HG02852 (cell line): ENCODE measurements around the gene DCLK1.
"Not testable (repeated sequence)": the region's sequence is repeated elsewhere in the genome, so short reads cannot be mapped to it uniquely, and the experiment has no call there.

Experiments used
- ATAC-seq: cut with Tn5 transposase; IDR thresholded peaks from one replicate; pipeline ENCODE4 v1.9.1; 2021; ENCODE audit warnings: mild to moderate bottlenecking, moderate library complexity; ENCODE audit not compliant: unreplicated experiment

The DCLK1 gene

GRCh38 chr13:36088463-36088862 lies 42.7 kb downstream of the DCLK1 start:
- ATAC-seq = no peak

- no peak for ATAC-seq
Measured at GRCh38 chr13:36088001-36088400, 43.2 kb downstream of the DCLK1 start.

- no peak for ATAC-seq
Measured at GRCh38 chr13:36086117-36086516, 45.1 kb downstream of the DCLK1 start.

GRCh38 chr13:36084131-36084530 lies 47.1 kb downstream of the DCLK1 start:
- no peak for ATAC-seq

- no peak for ATAC-seq
Measured at GRCh38 chr13:36082806-36083205, 48.4 kb downstream of the DCLK1 start.

- no peak for ATAC-seq
Measured at GRCh38 chr13:36082396-36082795, 48.8 kb downstream of the DCLK1 start.

GRCh38 chr13:36076211-36076610 lies 55.0 kb downstream of the DCLK1 start:
- no peak for ATAC-seq

- no peak for ATAC-seq
Measured at GRCh38 chr13:36074659-36075058, 56.5 kb downstream of the DCLK1 start.

GRCh38 chr13:36072152-36072935 lies 58.8 kb downstream of the DCLK1 start:
- ATAC-seq = no peak

- not testable (repeated sequence) for ATAC-seq
Measured at GRCh38 chr13:36070504-36071192, 60.5 kb downstream of the DCLK1 start.

GRCh38 chr13:36069881-36070366 lies 61.3 kb downstream of the DCLK1 start:
- ATAC-seq = no peak

GRCh38 chr13:36068991-36069390 lies 62.2 kb downstream of the DCLK1 start:
- ATAC-seq = no peak

- ATAC-seq = no peak
Measured at GRCh38 chr13:36068566-36068965, 62.6 kb downstream of the DCLK1 start.

- no peak for ATAC-seq
Measured at GRCh38 chr13:36067746-36068381, 63.3 kb downstream of the DCLK1 start.

GRCh38 chr13:36062249-36062648 lies 68.9 kb downstream of the DCLK1 start:
- ATAC-seq = no peak

GRCh38 chr13:36061621-36062020 lies 69.6 kb downstream of the DCLK1 start:
- ATAC-seq = no peak

- no peak for ATAC-seq
Measured at GRCh38 chr13:36061054-36061453, 70.1 kb downstream of the DCLK1 start.

- ATAC-seq = no peak
Measured at GRCh38 chr13:36059321-36059720, 71.9 kb downstream of the DCLK1 start.

- ATAC-seq = no peak
Measured at GRCh38 chr13:36058116-36058515, 73.1 kb downstream of the DCLK1 start.

- ATAC-seq = no peak
Measured at GRCh38 chr13:36057547-36057946, 73.6 kb downstream of the DCLK1 start.

- ATAC-seq = no peak
Measured at GRCh38 chr13:36057041-36057440, 74.1 kb downstream of the DCLK1 start.

GRCh38 chr13:36055366-36055765 lies 75.8 kb downstream of the DCLK1 start:
- no peak for ATAC-seq
